K562 (cell line): ENCODE data around the gene FAM149B1. TPM values are rescaled to one million over a fixed set of nuclear protein-coding genes. Genes with fewer than 3 reads are reported as not detected.

ENCODE experiments used
- ATF4 ChIP-seq: fragments of 450-650 bp; formaldehyde crosslinking; IDR thresholded peaks from 2 replicates; pipeline ENCODE4 v1.4.0; 2022; ENCODE audit warnings: mild to moderate bottlenecking, moderate library complexity
- CHD1 ChIP-seq: fragments of 200-600 bp; sonication (generic); IDR thresholded peaks from one replicate; pipeline ENCODE4 v1.6.1; 2012; ENCODE audit warnings: mild to moderate bottlenecking, moderate library complexity, low read length, inconsistent platforms
- CREB1 ChIP-seq, 2 experiments: sonication (generic) in 1 of 2; formaldehyde crosslinking in 1 of 2; IDR thresholded peaks; 2 replicates each; pipeline versions ENCODE4 v1.6.1 to v1.8.0; 2012 to 2022; ENCODE audit warnings: inconsistent platforms in 1 of 2, mild to moderate bottlenecking in 1 of 2, missing genetic modification reagents in 1 of 2, moderate library complexity in 1 of 2
- EGR1 ChIP-seq: fragments of 450-650 bp; conservative IDR thresholded peaks from 2 replicates; pipeline ENCODE4 v1.6.1; 2017; ENCODE audit warnings: mild to moderate bottlenecking
- MXI1 ChIP-seq: IDR thresholded peaks from 2 replicates; pipeline ENCODE4 v1.6.1; 2011; ENCODE audit warnings: low read depth, mild to moderate bottlenecking, improper control_type of control experiment, low read length
- PTTG1 ChIP-seq: fragments of 450-650 bp; IDR thresholded peaks from 2 replicates; pipeline ENCODE4 v1.6.1; 2016; ENCODE audit warnings: low read depth, mild to moderate bottlenecking, missing genetic modification characterization, missing compliant biosample characterization
- RBBP5 ChIP-seq: fragments of 200-600 bp; sonication (generic); IDR thresholded peaks from 2 replicates; pipeline ENCODE4 v1.6.1; 2012; ENCODE audit warnings: borderline replicate concordance, mild to moderate bottlenecking, low read length, control low read depth, inconsistent platforms; ENCODE audit not compliant: insufficient read depth, poor library complexity, severe bottlenecking
- THRAP3 ChIP-seq: fragments of 450-650 bp; IDR thresholded peaks from 2 replicates; pipeline ENCODE4 v1.6.1; 2016; ENCODE audit warnings: mild to moderate bottlenecking, inconsistent platforms, borderline replicate concordance
- ZC3H11A ChIP-seq: IDR thresholded peaks from 2 replicates; pipeline ENCODE4 v1.6.1; 2012; ENCODE audit warnings: low read depth, low read length, improper control_type of control experiment
- ZNF133 ChIP-seq: fragments of 250-450 bp; sonication (Bioruptor Pico); IDR thresholded peaks from 2 replicates; pipeline ENCODE4 v1.4.0; 2020; ENCODE audit warnings: mild to moderate bottlenecking
- ZNF695 ChIP-seq: fragments of 450-650 bp; formaldehyde crosslinking; IDR thresholded peaks from 2 replicates; pipeline ENCODE4 v1.4.0; 2020; ENCODE audit warnings: mild to moderate bottlenecking, moderate library complexity
- polyA plus RNA-seq, 8 experiments: library from polyadenylated mRNA; depleted of rRNA in 4 of 8; stranded (reverse) in 5 of 8; unstranded in 3 of 8; fragments of >200 nt; fragmentation: Nextera tagmentation in 2 of 8; fragmentation: Illumina TruSeq in 1 of 8; extraction: Ambion mirVana in 2 of 8; extraction: Trizol in 1 of 8; gene quantifications; 2 replicates each; pipeline versions ENCODE4 v1.2.1 to v1.2.3, GENCODE V29; 2011 to 2014; ENCODE audit warnings: inconsistent platforms in 1 of 8, missing spikeins in 1 of 8
- total RNA-seq, 7 experiments: library from RNA; depleted of rRNA in 6 of 7; stranded (reverse); fragments of >200 nt in 6 of 7; fragmentation: Illumina TruSeq in 2 of 7; extraction: Trizol in 2 of 7; gene quantifications; 2 replicates each; pipeline versions ENCODE4 v1.2.1 to v1.2.3, GENCODE V29; 2011 to 2021; ENCODE audit warnings: low replicate concordance in 1 of 7
- TF ChIP-seq, protein P1 (sequence below): fragments of 250-450 bp; sonication (Bioruptor Pico); IDR thresholded peaks from 2 replicates; pipeline ENCODE4 v1.5.0; 2021; ENCODE audit warnings: mild to moderate bottlenecking, borderline replicate concordance
- TF ChIP-seq, protein P2 (sequence below): fragments of 150-350 bp; IDR thresholded peaks from 2 replicates; pipeline ENCODE4 v1.6.1; 2014; ENCODE audit warnings: low read depth, mild to moderate bottlenecking, low read length, borderline replicate concordance
- TF ChIP-seq, protein P3 (sequence below), 2 experiments: IDR thresholded peaks in 1 of 2; conservative IDR thresholded peaks in 1 of 2; 2 replicates each; pipeline ENCODE4 v1.6.1; 2016; ENCODE audit warnings: low read depth in 2 of 2, mild to moderate bottlenecking in 1 of 2, missing compliant biosample characterization in 1 of 2, missing genetic modification characterization in 1 of 2, moderate library complexity in 1 of 2

The FAM149B1 gene
- total and polyA plus RNA-seq, 9 of the 15 experiments (the other 6 are each of a cell fraction or from before 2014, with no cell fraction given), result 4.2 to 18.5 (median 9.3) TPM

- TF ChIP-seq, protein P1, sequence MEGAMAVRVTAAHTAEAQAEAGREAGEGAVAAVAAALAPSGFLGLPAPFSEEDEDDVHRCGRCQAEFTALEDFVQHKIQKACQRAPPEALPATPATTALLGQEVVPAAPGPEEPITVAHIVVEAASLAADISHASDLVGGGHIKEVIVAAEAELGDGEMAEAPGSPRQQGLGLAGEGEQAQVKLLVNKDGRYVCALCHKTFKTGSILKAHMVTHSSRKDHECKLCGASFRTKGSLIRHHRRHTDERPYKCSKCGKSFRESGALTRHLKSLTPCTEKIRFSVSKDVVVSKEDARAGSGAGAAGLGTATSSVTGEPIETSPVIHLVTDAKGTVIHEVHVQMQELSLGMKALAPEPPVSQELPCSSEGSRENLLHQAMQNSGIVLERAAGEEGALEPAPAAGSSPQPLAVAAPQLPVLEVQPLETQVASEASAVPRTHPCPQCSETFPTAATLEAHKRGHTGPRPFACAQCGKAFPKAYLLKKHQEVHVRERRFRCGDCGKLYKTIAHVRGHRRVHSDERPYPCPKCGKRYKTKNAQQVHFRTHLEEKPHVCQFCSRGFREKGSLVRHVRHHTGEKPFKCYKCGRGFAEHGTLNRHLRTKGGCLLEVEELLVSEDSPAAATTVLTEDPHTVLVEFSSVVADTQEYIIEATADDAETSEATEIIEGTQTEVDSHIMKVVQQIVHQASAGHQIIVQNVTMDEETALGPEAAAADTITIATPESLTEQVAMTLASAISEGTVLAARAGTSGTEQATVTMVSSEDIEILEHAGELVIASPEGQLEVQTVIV (CRISPR knock-in tag), result peak; percentile 98
- TF ChIP-seq CREB1 (IDR thresholded peaks at IDR 0.05) (peak; percentile 86), CREB1 (CRISPR knock-in tag; IDR thresholded peaks at IDR 0.05) (peak; percentile 91), ATF4 (peak; percentile 50; the same call in 1 of the 2 replicates), ZC3H11A (no peak), RBBP5 (peak; percentile 96), CHD1 (no peak), PTTG1 (tag) (no peak), MXI1 (peak; percentile 84), ZNF133 (CRISPR knock-in tag) (peak; percentile 31; the same call in 1 of the 2 replicates), EGR1 (0 out of 2 replicates have a peak, but pooled peaks have one; percentile 11), ZNF695 (CRISPR knock-in tag) (0 out of 2 replicates have a peak, but pooled peaks have one; percentile 49), THRAP3 (no peak; the same call in 1 of the 2 replicates)
- TF ChIP-seq, protein P2, sequence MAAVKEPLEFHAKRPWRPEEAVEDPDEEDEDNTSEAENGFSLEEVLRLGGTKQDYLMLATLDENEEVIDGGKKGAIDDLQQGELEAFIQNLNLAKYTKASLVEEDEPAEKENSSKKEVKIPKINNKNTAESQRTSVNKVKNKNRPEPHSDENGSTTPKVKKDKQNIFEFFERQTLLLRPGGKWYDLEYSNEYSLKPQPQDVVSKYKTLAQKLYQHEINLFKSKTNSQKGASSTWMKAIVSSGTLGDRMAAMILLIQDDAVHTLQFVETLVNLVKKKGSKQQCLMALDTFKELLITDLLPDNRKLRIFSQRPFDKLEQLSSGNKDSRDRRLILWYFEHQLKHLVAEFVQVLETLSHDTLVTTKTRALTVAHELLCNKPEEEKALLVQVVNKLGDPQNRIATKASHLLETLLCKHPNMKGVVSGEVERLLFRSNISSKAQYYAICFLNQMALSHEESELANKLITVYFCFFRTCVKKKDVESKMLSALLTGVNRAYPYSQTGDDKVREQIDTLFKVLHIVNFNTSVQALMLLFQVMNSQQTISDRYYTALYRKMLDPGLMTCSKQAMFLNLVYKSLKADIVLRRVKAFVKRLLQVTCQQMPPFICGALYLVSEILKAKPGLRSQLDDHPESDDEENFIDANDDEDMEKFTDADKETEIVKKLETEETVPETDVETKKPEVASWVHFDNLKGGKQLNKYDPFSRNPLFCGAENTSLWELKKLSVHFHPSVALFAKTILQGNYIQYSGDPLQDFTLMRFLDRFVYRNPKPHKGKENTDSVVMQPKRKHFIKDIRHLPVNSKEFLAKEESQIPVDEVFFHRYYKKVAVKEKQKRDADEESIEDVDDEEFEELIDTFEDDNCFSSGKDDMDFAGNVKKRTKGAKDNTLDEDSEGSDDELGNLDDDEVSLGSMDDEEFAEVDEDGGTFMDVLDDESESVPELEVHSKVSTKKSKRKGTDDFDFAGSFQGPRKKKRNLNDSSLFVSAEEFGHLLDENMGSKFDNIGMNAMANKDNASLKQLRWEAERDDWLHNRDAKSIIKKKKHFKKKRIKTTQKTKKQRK, result no peak
- TF ChIP-seq, protein P3, sequence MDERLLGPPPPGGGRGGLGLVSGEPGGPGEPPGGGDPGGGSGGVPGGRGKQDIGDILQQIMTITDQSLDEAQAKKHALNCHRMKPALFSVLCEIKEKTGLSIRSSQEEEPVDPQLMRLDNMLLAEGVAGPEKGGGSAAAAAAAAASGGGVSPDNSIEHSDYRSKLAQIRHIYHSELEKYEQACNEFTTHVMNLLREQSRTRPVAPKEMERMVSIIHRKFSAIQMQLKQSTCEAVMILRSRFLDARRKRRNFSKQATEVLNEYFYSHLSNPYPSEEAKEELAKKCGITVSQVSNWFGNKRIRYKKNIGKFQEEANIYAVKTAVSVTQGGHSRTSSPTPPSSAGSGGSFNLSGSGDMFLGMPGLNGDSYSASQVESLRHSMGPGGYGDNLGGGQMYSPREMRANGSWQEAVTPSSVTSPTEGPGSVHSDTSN (CRISPR knock-in tag; IDR thresholded peaks at IDR 0.05; ENCODE audit: low read depth), result peak; percentile 46; the same call in 1 of the 2 replicates
- TF ChIP-seq, protein P3 (tag; conservative IDR thresholded peaks at IDR 0.05; ENCODE audit: low read depth), result peak; percentile 90
Observed at GRCh38 chr10:73246646-73247508, 79.0 kb downstream of the FAM149B1 start, which contains the start of gene DNAJC9 (continued).
